Measurements from ENCODE around the gene CCDC175. TPM values are rescaled to one million over a fixed set of nuclear protein-coding genes. Genes with fewer than 3 reads are reported as not detected.

Gene CCDC175
- total and polyA plus RNA-seq, 2 donors (not counting 3 experiments of a cell fraction or from before 2014, with no cell fraction given): not detected

DNA sequence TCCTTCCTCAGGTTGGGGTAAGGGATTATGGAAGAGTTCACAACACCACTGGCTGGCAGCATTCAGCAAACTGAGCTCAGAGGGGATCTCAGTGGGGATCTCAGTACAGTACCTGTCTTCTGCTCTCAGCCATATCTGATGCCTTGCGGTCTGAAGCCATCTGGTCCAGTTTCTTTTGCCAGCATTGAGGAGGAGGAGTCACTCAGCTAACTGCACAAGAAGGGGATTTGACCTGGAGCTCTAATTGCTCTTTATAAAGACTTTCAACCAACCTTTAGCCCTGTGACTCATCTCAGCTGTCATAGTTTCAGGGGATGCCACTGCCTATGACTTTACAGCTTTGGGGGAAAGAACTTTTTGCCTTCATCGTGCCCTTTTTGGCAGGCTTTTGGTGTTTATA is 47.4 kb downstream of the CCDC175 start:
- no peaks in the 10 kb centered on the region for H3K9me3 ChIP-seq (replicated peaks; ENCODE audit: control insufficient read depth, insufficient read depth, low read length)
- no peak overlapping the region for H3K4me3 ChIP-seq (replicated peaks in 1 of 3; ENCODE audit: insufficient read depth in 1 of 3, low read depth in 1 of 3, low read length in 3 of 3)
- peaks cover 0 to 12% of the 10 kb centered on the region in 2 experiments for H3K27me3 ChIP-seq (ENCODE audit: control insufficient read depth in 2 of 2, insufficient read depth in 2 of 2, low read length in 2 of 2)
- ChIA-PET CTCF (interaction anchor here (0.8 kb wide), 1 partner anchor 369 kb away, joined by 3 read pairs; no protein-coding TSS in a partner anchor), POLR2A (no interaction called here)
- no peaks in the 10 kb centered on the region for H4K20me1 ChIP-seq (replicated peaks; ENCODE audit: control insufficient read depth, extremely low read depth, insufficient read depth, low read length)
- TF ChIP-seq JUN (IDR thresholded peaks at IDR 0.05; ENCODE audit: borderline replicate concordance, insufficient read depth, insufficient read length, low read depth): no peak
- no peak for TF ChIP-seq MYC (IDR thresholded peaks at IDR 0.05; ENCODE audit: low read depth, low read length)
- no peak for TF ChIP-seq CTCF (IDR thresholded peaks at IDR 0.05; ENCODE audit: extremely low read depth in 1 of 2, insufficient read depth in 1 of 2, low read depth in 1 of 2, low read length in 2 of 2)
- no peak for TF ChIP-seq FOS (IDR thresholded peaks at IDR 0.05; ENCODE audit: borderline replicate concordance, insufficient read depth, low read length)
- no peak for TF ChIP-seq GATA2 (IDR thresholded peaks at IDR 0.05; ENCODE audit: insufficient read depth, insufficient read length, low read depth, low read length)
- TF ChIP-seq, protein P1, sequence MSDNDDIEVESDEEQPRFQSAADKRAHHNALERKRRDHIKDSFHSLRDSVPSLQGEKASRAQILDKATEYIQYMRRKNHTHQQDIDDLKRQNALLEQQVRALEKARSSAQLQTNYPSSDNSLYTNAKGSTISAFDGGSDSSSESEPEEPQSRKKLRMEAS (IDR thresholded peaks at IDR 0.05; ENCODE audit: insufficient read depth, insufficient read length): no peak
- no peak for TF ChIP-seq EZH2 (IDR thresholded peaks at IDR 0.05; ENCODE audit: borderline replicate concordance, low read depth, low read length, severe bottlenecking)
- TF ChIP-seq POLR2AphosphoS5 (IDR thresholded peaks at IDR 0.05; ENCODE audit: insufficient read depth, low read depth, low read length): no peak
- TF ChIP-seq POLR2A (IDR thresholded peaks at IDR 0.05; ENCODE audit: low read depth, low read length): no peak
- no peaks in the 10 kb centered on the region for H3K36me3 ChIP-seq (ENCODE audit: control insufficient read depth in 2 of 2, extremely low read depth in 1 of 2, insufficient read depth in 2 of 2, low read length in 2 of 2)
- no peak overlapping the region for H3K9ac ChIP-seq (replicated peaks; ENCODE audit: extremely low read depth, insufficient read depth, low read length)
- no peak overlapping the region for H3K27ac ChIP-seq (ENCODE audit: insufficient read depth, low read depth, low read length)
- BruUV-seq (replicated peaks): no TSS peak
- FAIRE-seq: no peak
- no peaks in the 10 kb centered on the region for H3K9me1 ChIP-seq (replicated peaks; ENCODE audit: control insufficient read depth, extremely low read depth, insufficient read depth, low read length)
- H3K4me2 ChIP-seq (ENCODE audit: insufficient read depth, low read length): no peak overlapping the region
- no peak overlapping the region for H2AFZ ChIP-seq (ENCODE audit: low read depth, low read length)
- H3K4me1 ChIP-seq (ENCODE audit: control insufficient read depth, extremely low read depth, insufficient read depth, low read length): no peaks in the 10 kb centered on the region
- dilution Hi-C loops (cut with MboI; ENCODE audit: extremely low pct_ligation_motif_present, low sequenced_read_pairs): no loop called here
- intact Hi-C loops (cut with micrococcal nuclease): no loop called here
- no peaks in the 10 kb centered on the region for H3K79me2 ChIP-seq (ENCODE audit: control insufficient read depth, insufficient read depth, low read length)
- no peak for DNase-seq (ENCODE audit: low read depth, low spot score)

All from endothelial cell of umbilical vein (primary cell).